ENCODE measurements around the gene CXCR1.
A peak's percentile ranks its signal among the peaks of the same experiment; 100 is the strongest.

Gene CXCR1

DNA sequence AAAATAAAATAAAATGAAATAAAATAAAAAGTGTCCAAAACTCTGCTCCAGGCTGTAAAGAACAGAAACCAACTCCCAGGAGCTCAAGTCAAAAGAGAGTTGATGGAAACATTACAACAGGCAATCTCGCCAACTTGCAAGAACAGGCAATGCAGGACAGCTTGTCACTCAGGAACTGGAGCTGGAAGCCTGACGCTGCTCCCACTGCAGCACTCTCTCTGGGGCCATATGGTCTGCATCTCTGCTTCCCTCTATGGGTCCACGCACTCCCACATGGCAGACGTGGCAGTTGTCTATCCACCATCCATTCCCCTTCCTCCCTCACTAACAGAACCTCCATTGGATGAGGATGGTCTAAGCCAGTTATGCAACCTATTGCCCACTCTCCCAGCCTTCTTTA, 26.9 kb upstream of the CXCR1 start:
- DNase-seq (ENCODE audit: low read depth), result no peak
- H3K4me3 ChIP-seq (ENCODE audit: low read depth, low read length), result no peak overlapping the region
- TF ChIP-seq CTCF (IDR thresholded peaks at IDR 0.05; ENCODE audit: control insufficient read depth, extremely low read depth, insufficient read depth), result no peak

DNA sequence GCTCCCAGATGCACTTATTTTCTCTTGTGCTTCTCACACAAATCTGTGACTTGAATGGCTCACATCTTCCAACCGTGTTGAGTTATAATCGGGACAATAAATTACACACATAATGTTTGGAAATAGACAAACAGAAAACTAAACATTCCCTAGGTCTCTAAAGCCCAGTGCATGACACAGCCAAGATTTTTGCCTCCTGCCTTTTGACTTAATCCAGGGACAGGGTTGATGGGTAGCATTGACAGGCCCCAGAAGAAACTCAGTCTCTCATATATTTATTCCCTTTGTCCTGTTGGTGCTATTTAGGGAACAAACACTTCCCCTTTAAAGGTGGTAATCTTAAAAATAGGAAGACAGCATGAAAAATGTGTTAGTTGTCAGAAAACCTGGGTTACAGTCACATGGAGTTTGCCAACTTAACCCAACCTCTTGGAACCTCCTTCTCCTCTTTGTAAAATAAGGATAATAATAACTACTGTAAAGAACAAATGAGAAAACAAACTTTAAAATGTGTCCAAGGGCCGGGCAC, 26.2 kb upstream of the CXCR1 start:
- no peak for TF ChIP-seq CTCF (IDR thresholded peaks at IDR 0.05; ENCODE audit: control insufficient read depth, extremely low read depth, insufficient read depth)
- no peak for DNase-seq (ENCODE audit: low read depth)
- no peak overlapping the region for H3K4me3 ChIP-seq (ENCODE audit: low read depth, low read length)

- no peak overlapping the region for H3K4me3 ChIP-seq (ENCODE audit: low read depth, low read length)
- no peak for DNase-seq (ENCODE audit: low read depth)
- TF ChIP-seq CTCF (IDR thresholded peaks at IDR 0.05; ENCODE audit: control insufficient read depth, extremely low read depth, insufficient read depth), result no peak
These were observed 21.8 kb upstream of the CXCR1 start for GRCh38 chr2:218188528-218188927.

DNA sequence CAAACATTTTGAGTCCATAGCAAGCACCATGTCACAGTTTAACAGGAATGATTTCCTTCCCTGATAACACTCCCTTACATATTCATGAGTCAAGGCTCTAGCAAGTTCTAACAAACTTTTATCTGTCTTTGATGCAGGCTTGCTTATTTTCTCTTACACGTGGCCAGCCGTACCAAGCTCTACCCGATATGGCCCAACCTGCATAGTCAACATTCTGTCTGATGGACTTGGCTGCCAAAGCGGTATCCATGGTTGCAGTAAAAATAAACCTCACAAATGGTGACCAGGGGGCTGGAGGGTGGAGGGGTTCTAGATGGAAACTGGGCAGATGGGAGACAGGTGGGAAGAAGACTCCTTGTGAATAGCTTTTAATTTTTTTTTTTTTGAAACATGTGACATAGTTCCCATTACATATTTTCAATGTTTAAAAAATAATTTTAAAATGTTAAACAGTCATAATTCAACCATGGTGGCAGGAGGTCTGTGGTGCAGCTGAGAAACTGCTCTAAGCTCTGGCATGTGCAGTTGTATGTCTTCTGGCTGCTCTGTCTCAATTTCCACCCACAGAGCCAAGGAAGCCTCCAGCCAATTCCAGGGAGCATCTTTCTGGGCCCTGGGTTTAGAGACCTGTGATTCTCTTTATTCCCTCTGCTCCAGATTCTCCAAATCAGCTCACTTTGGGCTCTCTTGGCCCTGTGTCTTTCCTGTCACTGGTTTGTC, 20.7 kb upstream of the CXCR1 start:
- TF ChIP-seq CTCF (IDR thresholded peaks at IDR 0.05; ENCODE audit: control insufficient read depth, extremely low read depth, insufficient read depth), result no peak
- no peak for DNase-seq (ENCODE audit: low read depth)
- H3K4me3 ChIP-seq (ENCODE audit: low read depth, low read length), result no peak overlapping the region

DNA sequence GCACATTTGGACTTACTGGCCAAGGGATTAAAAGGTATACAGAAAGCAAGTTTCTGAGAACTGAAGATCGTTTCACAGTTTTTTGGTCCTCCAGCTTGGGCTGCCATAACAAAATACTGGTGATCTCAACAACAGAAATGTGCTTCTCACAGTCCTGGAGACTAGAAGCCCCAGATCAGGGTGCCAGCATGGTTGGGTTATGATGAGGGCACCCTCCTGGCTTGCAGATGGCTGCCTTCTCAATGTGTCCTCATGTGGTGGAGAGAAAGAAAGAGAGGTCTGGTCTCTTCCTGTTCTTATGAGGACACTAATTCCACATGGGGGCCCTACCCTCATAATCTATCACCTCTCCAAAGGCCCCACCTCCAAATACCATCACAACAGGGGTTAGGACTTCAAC, 20.1 kb upstream of the CXCR1 start:
- no peak for DNase-seq (ENCODE audit: low read depth)
- no peak overlapping the region for H3K4me3 ChIP-seq (ENCODE audit: low read depth, low read length)
- TF ChIP-seq CTCF (IDR thresholded peaks at IDR 0.05; ENCODE audit: control insufficient read depth, extremely low read depth, insufficient read depth), result no peak

DNA sequence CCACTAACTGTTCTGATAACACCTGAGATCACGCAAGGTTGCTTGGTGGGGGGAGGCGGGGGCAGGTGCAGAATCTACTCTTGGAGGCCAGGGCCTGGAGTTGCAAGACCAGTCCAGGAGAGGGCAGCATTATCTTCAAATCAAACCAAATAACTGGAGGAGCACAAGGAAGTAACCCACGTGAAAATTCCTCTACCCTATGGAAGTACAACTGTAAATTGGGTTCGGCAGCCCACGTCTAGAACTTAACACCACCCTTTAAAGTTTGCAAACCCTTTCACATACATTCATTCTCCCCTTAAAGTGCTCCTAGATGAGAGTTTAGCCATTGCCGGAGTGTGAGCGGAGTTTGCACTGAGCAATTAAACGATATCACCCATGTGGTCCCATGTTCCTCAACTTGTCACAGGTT, 19.6 kb upstream of the CXCR1 start:
- no peak overlapping the region for H3K4me3 ChIP-seq (ENCODE audit: low read depth, low read length)
- peak; percentile 49 for DNase-seq (ENCODE audit: low read depth)
- peak; percentile 71 for TF ChIP-seq CTCF (IDR thresholded peaks at IDR 0.05; ENCODE audit: control insufficient read depth, extremely low read depth, insufficient read depth)

DNA sequence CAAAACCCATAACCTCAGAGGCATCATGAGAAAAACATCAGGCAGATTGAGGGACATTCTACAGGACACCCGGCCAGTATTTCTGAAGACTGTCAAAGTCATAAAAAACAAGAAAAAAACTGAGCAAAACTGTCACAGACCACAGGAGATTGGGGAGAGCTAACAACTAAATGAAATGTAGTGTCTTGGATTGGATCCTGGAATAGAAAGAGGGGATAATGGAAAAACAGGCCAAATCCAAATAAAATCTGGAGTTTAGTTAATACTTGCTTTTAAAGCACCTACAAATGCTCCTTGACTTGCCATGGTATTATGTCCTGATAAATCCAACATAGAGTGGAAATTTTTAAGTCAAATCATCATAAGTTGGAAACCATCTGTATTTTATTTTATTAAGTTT, 17.6 kb upstream of the CXCR1 start:
- DNase-seq (ENCODE audit: low read depth), result no peak
- H3K4me3 ChIP-seq (ENCODE audit: low read depth, low read length), result no peak overlapping the region
- TF ChIP-seq CTCF (IDR thresholded peaks at IDR 0.05; ENCODE audit: control insufficient read depth, extremely low read depth, insufficient read depth), result no peak
